Measurements from ENCODE around the gene LPP. TPM values are rescaled to one million over a fixed set of nuclear protein-coding genes. Genes with fewer than 3 reads are reported as not detected.
A peak's percentile ranks its signal among the peaks of the same experiment; 100 is the strongest.

LPP gene
- total RNA-seq, 1 experiment from 2014 or later: 22.1 TPM

DNA sequence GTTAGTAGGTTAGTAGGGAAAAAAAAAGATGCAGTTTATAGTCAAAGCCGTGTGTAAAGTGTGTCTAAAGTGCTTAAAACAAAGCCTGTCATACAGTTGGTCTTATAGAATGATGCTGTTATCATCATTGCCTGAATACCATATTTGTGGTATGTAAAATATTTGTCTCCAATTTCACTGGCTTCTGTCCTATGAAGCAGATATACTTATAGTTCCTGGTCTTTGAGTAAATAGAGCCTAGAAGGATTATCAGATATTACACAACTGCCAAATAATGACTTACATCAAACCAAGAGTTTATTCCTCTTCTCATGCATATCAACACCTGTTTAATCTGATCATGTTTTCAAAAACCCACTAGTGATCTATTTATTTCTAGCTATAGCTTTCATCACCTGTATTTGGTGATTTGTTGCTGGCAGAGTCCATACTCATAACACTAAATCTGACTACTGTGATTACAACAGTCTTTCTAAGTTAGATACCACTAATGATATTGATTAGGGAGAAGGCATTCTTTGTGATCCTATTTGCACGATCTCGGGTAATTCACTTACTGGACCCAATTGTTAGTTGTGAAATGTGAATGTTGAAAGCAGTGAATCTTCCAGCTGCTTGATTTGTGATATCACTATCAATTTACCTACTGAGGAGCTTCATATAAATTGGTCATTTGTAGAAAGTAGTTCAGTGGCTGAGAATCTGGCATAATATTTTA lies 413.7 kb downstream of the LPP start:
- no peak for DNase-seq (ENCODE audit: extremely low read depth, low read depth)

- DNase-seq (ENCODE audit: extremely low read depth, low read depth): no peak
Measured at GRCh38 chr3:188568736-188569135, 414.8 kb downstream of the LPP start.

DNA sequence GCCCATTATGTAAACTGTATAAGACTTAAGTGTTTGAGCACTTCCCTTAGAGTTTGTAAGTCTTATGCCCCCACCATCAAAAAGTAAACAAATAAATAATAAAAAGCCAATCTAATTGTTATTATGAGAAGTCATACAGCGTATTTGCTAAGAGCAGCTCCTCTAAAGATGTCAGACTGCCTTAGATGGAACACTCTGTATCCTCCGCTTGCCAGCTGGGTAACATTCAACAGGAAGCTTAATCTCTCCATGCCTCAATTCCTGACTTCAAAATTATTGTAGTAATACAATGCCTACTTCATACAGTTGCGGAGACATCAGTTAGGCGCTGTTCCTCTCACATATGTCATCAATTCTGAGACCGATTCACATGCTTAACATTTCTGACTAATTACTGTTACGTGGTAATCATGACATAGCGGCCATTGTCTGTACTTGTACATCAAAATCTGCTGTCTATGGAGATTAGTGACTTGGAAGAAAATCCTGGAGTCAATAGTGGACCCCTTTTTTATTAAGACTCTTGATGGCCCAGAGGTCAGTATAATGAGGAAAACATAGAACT lies 417.7 kb downstream of the LPP start:
- DNase-seq (ENCODE audit: extremely low read depth, low read depth): no peak

GRCh38 chr3:188573291-188573940 lies 419.5 kb downstream of the LPP start:
- DNase-seq (ENCODE audit: extremely low read depth, low read depth): no peak

DNA sequence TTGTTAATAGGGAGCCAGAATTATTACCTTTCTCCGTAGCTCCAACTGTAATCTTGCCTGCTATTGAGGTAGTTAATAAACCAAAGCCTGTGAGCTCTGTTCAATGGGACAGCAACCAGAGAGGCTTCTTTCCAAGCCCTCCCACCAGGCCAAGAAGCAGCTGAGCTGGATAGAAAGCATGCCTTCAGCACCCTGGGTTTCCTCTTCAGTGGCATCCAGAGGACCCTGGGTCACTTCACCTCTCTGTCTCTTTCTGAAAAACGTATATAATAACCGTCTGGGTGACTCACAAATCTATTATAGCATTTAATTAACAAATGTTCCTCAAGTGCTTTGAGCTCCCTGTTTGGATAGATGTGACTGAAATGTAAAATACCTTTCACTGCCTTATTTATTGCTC lies 420.0 kb downstream of the LPP start:
- DNase-seq (ENCODE audit: extremely low read depth, low read depth): no peak

DNA sequence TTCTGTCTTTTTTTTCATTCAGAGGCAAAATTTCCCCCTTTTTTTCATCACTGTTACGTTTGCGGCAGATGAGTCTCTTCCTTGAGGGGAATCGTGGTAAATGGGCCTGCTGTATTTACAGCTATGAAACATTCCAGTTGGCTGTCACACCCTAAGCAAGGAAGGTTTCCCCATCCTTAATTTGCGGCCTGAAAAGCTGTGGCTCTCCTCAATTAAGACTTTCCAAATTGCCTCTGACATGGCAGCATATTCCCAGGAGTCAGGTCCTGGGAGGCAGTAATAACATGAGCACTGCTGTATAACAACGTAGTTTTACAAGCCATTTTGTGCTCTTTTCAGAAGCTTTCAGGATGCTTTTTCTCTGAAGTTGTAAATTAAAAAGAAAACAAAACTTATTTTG lies 420.9 kb downstream of the LPP start:
- DNase-seq (ENCODE audit: extremely low read depth, low read depth): no peak

DNA sequence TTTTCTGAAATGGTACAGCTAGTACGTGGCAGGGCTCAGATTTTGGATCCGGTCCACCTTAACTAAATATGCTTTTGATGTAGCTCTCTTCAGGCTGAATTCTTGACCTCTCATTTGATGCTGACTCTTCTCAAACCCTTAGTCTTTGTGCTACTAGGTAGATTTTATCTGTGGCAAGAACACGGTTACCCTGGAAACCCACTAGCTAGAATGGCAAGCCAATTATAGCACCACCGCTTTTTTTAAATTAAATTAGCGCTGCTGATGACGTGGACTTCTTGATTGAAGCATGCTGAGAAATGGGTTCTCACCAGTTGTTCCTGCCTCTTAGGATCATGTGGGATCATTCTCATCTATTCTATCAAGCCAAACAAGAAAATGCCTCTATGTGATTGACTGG lies 421.5 kb downstream of the LPP start:
- no peak for DNase-seq (ENCODE audit: extremely low read depth, low read depth)

DNA sequence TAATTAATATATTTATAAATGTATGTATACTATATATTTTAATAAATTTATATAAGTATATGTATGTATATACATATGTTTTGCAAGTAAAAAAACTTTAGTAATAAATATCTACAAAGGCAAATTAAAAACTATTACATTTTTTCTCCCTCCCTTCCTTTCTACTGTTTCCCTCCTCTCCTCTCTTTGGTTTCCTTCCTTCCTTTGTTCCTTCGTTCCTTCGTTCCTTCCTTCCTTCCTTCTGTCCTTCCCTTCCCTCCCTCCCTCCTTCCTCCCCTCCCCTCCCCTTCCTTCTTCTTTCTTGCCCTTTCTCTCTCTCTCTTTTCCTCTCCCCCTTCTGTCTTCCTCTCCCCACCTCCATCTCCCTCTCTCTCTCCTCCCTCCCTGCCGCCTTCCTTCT lies 423.6 kb downstream of the LPP start:
- no peak for DNase-seq (ENCODE audit: extremely low read depth, low read depth)

- no peak for DNase-seq (ENCODE audit: extremely low read depth, low read depth)
Measured at GRCh38 chr3:188578576-188579363, 424.8 kb downstream of the LPP start.

DNA sequence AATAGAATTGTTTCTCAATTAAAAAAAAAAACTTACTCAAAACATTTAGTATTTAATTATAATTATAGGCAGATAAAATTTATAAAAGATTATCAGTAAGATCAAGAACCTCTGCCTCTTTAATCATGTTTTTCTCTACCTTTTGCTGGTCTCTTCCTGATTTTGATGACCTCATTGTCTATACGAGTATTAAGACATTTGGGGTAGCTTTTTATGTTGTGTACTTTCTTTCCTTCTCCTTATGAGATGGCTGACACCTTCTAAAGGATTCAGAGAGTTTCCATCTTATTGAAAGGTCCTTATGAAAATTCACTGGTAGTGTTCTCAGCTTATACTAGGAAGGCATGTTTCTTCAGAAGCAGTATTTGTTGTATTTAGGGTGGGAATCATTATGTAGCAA lies 426.3 kb downstream of the LPP start:
- DNase-seq (ENCODE audit: extremely low read depth, low read depth): no peak

GRCh38 chr3:188580659-188581058 lies 426.7 kb downstream of the LPP start:
- no peak for DNase-seq (ENCODE audit: extremely low read depth, low read depth)

DNA sequence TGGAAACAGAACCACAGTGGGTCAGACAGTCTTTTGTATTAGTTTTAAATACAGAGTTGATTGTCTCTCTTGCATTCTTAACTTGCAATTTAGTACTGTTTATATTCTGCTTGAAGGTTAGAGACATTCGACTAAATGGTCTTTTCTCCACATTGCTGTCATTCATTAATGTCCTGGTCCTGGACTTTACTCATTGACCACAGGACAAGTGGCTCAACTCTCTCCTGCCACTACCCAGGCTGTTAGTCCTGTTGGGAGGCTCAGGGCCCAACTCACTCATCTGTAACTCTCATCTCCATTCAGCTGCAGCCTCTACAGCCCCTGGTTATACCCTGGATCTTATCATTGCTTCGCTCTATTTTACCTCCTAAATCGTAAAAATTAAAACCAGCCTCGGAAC lies 427.4 kb downstream of the LPP start:
- DNase-seq (ENCODE audit: extremely low read depth, low read depth): no peak

- DNase-seq (ENCODE audit: extremely low read depth, low read depth): no peak
Measured at GRCh38 chr3:188581792-188582191, 427.8 kb downstream of the LPP start.

GRCh38 chr3:188583341-188584161 lies 429.6 kb downstream of the LPP start:
- peak; percentile 18 for DNase-seq (ENCODE audit: extremely low read depth, low read depth)

- DNase-seq (ENCODE audit: extremely low read depth, low read depth): peak; percentile 41
Measured at GRCh38 chr3:188584162-188584529, 430.2 kb downstream of the LPP start.

GRCh38 chr3:188584958-188585689 lies 431.2 kb downstream of the LPP start:
- no peak for DNase-seq (ENCODE audit: extremely low read depth, low read depth)

GRCh38 chr3:188589071-188589470 lies 435.1 kb downstream of the LPP start:
- no peak for DNase-seq (ENCODE audit: extremely low read depth, low read depth)

GRCh38 chr3:188589771-188590170 lies 435.8 kb downstream of the LPP start:
- no peak for DNase-seq (ENCODE audit: extremely low read depth, low read depth)

DNA sequence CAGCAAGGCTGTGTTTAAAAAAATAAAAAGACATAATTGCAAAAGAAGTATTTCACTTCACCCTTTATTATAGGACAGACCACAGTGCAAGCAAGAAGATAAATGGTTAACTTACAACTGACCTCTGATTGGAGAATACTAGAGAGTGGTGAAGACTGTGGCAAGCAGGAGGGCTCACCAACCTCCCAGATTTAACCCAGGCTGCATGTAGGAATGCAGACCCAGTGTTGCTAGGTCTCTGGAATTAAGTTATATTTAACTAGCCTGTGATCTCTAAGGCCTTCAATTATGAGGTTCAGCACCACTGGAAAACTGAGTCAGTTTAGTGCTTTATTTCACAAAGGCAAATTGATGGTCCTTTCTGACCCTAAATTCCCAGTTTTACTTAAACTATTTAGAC lies 436.6 kb downstream of the LPP start:
- no peak for DNase-seq (ENCODE audit: extremely low read depth, low read depth)

GRCh38 chr3:188594139-188594538 lies 440.2 kb downstream of the LPP start:
- no peak for DNase-seq (ENCODE audit: extremely low read depth, low read depth)
